ENCODE measurements around the gene EFNA5. TPM values are rescaled to one million over a fixed set of nuclear protein-coding genes. Genes with fewer than 3 reads are reported as not detected.

The EFNA5 gene
- polyA plus RNA-seq, 1 donor from 2014 or later: 4.2 TPM

GRCh38 chr5:107514305-107514704, 156.4 kb downstream of the EFNA5 start:
- H3K4me2 ChIP-seq (ENCODE audit: low read length): no peak overlapping the region
- no peak overlapping the region for H3K9ac ChIP-seq (ENCODE audit: low read length)
- H3K27ac ChIP-seq (ENCODE audit: low read length): no peak overlapping the region
- no peaks in the 10 kb centered on the region for H3F3A ChIP-seq (ENCODE audit: insufficient read depth, low read length, poor library complexity, severe bottlenecking)
- no peaks in the 10 kb centered on the region for H4K20me1 ChIP-seq (ENCODE audit: insufficient read depth)
- no peaks in the 10 kb centered on the region for H3K9me3 ChIP-seq (ENCODE audit: low read length)
- H3K27me3 ChIP-seq (ENCODE audit: insufficient read depth, low read depth, low read length): no peaks in the 10 kb centered on the region
- no peaks in the 10 kb centered on the region for H3K36me3 ChIP-seq (ENCODE audit: insufficient read depth, low read length)
- H3K9me2 ChIP-seq (ENCODE audit: insufficient read depth, low read length): no peaks in the 10 kb centered on the region
- no peak for TF ChIP-seq SMC3 (conservative IDR thresholded peaks at IDR 0.05; ENCODE audit: poor library complexity)
- no peak for TF ChIP-seq CTCF (IDR thresholded peaks at IDR 0.05; ENCODE audit: poor library complexity, severe bottlenecking)
- TF ChIP-seq, protein P1, sequence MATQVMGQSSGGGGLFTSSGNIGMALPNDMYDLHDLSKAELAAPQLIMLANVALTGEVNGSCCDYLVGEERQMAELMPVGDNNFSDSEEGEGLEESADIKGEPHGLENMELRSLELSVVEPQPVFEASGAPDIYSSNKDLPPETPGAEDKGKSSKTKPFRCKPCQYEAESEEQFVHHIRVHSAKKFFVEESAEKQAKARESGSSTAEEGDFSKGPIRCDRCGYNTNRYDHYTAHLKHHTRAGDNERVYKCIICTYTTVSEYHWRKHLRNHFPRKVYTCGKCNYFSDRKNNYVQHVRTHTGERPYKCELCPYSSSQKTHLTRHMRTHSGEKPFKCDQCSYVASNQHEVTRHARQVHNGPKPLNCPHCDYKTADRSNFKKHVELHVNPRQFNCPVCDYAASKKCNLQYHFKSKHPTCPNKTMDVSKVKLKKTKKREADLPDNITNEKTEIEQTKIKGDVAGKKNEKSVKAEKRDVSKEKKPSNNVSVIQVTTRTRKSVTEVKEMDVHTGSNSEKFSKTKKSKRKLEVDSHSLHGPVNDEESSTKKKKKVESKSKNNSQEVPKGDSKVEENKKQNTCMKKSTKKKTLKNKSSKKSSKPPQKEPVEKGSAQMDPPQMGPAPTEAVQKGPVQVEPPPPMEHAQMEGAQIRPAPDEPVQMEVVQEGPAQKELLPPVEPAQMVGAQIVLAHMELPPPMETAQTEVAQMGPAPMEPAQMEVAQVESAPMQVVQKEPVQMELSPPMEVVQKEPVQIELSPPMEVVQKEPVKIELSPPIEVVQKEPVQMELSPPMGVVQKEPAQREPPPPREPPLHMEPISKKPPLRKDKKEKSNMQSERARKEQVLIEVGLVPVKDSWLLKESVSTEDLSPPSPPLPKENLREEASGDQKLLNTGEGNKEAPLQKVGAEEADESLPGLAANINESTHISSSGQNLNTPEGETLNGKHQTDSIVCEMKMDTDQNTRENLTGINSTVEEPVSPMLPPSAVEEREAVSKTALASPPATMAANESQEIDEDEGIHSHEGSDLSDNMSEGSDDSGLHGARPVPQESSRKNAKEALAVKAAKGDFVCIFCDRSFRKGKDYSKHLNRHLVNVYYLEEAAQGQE (IDR thresholded peaks at IDR 0.05; ENCODE audit: borderline replicate concordance): no peak
- H3K79me2 ChIP-seq (replicated peaks; ENCODE audit: insufficient read depth, low read length): peaks cover 7% of the 10 kb centered on the region
- H3K4me3 ChIP-seq (ENCODE audit: low read length): no peak overlapping the region
- no peak overlapping the region for H2AFZ ChIP-seq (ENCODE audit: low read depth, low read length)

- Histone ChIP-seq H2AFZ (ENCODE audit: low read depth, low read length) (no peak overlapping the region), H3K79me2 (replicated peaks; ENCODE audit: insufficient read depth, low read length) (peaks cover 6% of the 10 kb centered on the region), H3K4me2 (ENCODE audit: low read length) (no peak overlapping the region), H3K36me3 (ENCODE audit: insufficient read depth, low read length) (no peaks in the 10 kb centered on the region), H3K27ac (ENCODE audit: low read length) (no peak overlapping the region), H3F3A (ENCODE audit: insufficient read depth, low read length, poor library complexity, severe bottlenecking) (no peaks in the 10 kb centered on the region), H3K9ac (ENCODE audit: low read length) (no peak overlapping the region), H3K27me3 (ENCODE audit: insufficient read depth, low read depth, low read length) (no peaks in the 10 kb centered on the region), H3K9me3 (ENCODE audit: low read length) (no peaks in the 10 kb centered on the region), H3K9me2 (ENCODE audit: insufficient read depth, low read length) (no peaks in the 10 kb centered on the region), H4K20me1 (ENCODE audit: insufficient read depth) (no peaks in the 10 kb centered on the region), H3K4me3 (ENCODE audit: low read length) (no peak overlapping the region)
- TF ChIP-seq SMC3 (conservative IDR thresholded peaks at IDR 0.05; ENCODE audit: poor library complexity): no peak
- no peak for TF ChIP-seq RAD21 (conservative IDR thresholded peaks at IDR 0.05)
- no peak for TF ChIP-seq EP300 (conservative IDR thresholded peaks at IDR 0.05; ENCODE audit: poor library complexity, severe bottlenecking)
- TF ChIP-seq, protein P1 (IDR thresholded peaks at IDR 0.05; ENCODE audit: borderline replicate concordance): no peak
- no peak for TF ChIP-seq TAF1 (IDR thresholded peaks at IDR 0.05; ENCODE audit: low read depth)
- no peak for TF ChIP-seq CTCF (IDR thresholded peaks at IDR 0.05; ENCODE audit: poor library complexity, severe bottlenecking)
- no peak for TF ChIP-seq EZH2 (IDR thresholded peaks at IDR 0.05; ENCODE audit: borderline replicate concordance, insufficient read depth, low read length, poor library complexity, severe bottlenecking)
- TF ChIP-seq MXI1 (conservative IDR thresholded peaks at IDR 0.05; ENCODE audit: poor library complexity, severe bottlenecking): no peak
- TF ChIP-seq POLR2AphosphoS5 (IDR thresholded peaks at IDR 0.05): no peak
Observed at GRCh38 chr5:107513337-107514085, 157.2 kb downstream of the EFNA5 start.

All from neural cell (in vitro differentiated cells).